HTERT RPE-1 (cell line): ENCODE measurements around the gene QKI.

Experiments
- in situ Hi-C: fragments of 300-500 bp; cut with MboI; formaldehyde crosslinking; loops from 4 replicates; pipeline ENCODE4 v1.14.3; 2020; ENCODE audit warnings: low sequenced_read_pairs

QKI gene

DNA sequence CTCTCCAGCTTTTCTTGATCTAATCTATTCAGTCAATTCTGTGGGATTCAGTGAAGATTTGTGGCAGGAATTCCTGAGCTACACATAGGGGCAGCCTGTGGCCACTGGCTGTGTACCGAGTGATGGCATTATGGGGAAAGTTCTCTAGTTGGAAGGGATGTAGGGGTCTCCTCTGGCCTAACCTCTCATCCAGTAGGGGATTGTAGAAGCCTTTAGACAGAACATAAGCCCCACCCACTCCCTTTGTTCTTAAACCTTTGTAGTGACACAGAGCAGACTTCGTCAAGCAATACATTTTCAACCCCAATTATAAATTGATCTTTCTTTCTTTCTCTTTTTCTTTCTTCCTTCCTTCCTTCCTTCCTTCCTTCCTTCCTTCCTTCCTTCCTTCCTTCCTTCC is 188.9 kb downstream of the QKI start:
- in situ Hi-C loops = no loop called here

GRCh38 chr6:163605385-163606097 is 191.0 kb downstream of the QKI start:
- in situ Hi-C loops = no loop called here

- in situ Hi-C loops = no loop called here
Observed at GRCh38 chr6:163607792-163608191, 193.3 kb downstream of the QKI start.

- in situ Hi-C loops = no loop called here
Observed at GRCh38 chr6:163608204-163608644, 193.7 kb downstream of the QKI start.

GRCh38 chr6:163612200-163612599 is 197.7 kb downstream of the QKI start:
- in situ Hi-C loops = no loop called here

DNA sequence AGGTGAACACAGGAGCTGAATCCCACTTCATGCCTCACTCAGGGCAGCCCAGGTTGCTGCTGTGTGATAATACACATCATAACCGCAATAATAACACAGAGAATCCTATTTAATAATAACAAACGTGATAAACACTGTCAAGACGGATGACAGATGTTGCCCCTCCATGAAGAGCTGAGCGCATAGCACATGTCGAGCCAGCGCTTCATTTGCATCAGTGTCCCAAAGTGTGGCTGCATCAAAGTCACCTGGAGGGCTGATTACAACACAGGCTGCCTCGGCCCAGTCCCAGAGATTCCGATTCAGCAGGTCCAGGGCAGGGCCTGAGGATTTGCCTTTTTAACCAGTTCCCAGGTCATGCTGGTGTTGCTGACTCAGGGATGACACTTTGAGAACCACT is 198.5 kb downstream of the QKI start:
- in situ Hi-C loops = no loop called here

- in situ Hi-C loops = no loop called here
Observed at GRCh38 chr6:163613668-163614067, 199.2 kb downstream of the QKI start.

GRCh38 chr6:163616452-163616851 is 201.9 kb downstream of the QKI start:
- in situ Hi-C loops = no loop called here

- in situ Hi-C loops = no loop called here
Observed at GRCh38 chr6:163617549-163617948, 203.0 kb downstream of the QKI start.

DNA sequence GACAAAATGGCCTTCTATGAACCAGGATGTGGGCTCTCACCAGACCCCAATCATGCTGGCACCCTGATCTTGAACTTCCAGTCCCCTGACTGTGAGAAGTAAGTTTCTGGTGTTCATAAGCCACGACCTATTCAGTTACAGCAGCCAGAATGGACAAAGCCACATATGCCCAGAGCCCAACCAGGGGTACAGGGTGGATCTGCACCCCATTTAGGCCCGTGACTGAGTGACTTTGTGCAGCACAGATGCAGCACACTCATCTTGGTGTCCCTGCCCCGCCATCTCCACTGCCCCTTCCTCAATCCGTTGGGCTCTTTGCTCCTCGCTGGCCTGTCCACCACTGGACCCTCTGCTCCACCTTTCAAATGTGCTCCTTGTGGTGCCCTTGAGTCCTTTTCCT is 205.6 kb downstream of the QKI start:
- in situ Hi-C loops = no loop called here

GRCh38 chr6:163620670-163621330 is 206.3 kb downstream of the QKI start:
- in situ Hi-C loops = no loop called here

- in situ Hi-C loops = no loop called here
Observed at GRCh38 chr6:163625265-163625664, 210.7 kb downstream of the QKI start.

DNA sequence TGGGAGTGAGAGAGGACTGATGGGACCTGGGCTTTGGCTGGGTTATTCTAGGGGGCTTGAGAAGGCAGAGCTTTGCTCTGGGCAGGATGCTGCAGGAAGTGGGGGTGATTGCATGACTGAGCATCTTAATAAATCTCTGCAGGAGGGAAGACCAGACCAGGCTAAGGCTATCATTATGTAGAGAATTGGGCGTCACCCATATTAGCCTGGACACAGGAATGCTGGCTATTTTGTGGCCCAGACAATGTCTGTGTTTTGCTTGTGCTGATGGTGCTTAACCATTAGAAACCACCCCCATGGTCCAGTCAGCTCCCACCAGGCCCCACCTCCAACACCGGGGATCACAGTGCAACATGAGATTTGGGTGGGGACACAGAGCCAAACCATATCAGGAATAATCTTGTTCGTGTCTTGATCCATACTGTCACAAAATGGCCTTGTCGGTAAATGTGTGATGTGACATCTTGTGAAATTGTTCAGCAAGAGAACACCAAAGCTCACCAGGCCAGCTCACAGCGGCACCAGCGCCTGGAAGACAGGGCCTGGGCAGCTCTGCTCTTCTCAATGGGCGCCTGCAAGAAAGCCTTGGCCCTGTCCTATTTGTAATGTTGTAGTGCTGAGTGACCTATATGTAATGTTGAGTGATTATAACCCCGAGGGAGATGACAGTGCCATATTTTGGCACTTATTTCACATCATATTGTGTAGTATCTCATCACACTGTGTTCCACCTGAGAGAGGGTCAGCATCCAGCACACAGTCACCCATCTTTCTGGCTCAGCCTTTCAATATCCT is 211.8 kb downstream of the QKI start:
- in situ Hi-C loops = no loop called here

DNA sequence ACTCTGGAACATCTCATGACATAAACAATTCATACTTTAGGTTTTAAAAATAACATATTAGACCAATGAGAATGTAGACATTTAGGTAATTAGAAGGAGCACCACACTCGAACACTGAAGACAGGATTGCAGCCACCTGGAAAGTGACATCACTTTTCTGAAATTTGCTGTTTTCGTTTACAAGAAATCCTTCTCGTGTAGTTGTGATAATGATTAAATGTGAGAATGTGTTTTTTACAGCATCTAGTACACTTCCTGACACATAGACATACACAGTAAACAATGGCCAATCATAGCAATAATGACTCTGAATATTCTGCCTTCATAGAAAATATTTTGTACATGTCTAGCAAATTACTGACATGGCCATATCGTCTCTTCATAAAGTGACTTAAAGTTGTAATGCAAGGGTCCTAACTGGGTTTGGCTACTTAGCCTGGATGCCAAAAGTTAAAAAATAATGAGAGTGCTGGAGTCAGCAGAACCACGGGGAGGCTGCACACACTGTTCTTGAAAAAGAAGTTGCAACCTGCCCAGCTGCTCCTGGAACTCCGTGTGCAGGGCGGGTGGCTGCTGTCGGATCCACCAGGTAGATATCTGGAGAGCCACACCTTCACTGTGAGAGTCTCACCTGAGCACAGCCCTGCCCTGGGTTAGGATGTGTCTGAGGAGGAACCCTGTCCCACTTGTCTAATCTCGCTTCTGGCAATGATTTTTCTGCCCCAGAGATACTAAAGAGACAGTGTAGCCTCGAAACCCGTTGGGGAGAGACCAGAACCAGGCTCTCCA is 212.9 kb downstream of the QKI start:
- in situ Hi-C loops = no loop called here
